RWPE2 (cell line): ENCODE measurements around the gene ZNF91.

Source experiments
- ATAC-seq: fragments of 200-7000 bp; cut with Tn5 transposase; 3 replicates; pipeline ENCODE4 v1.9.1; 2021; ENCODE audit warnings: low read depth
- DNase-seq: peaks from one replicate; pipeline ENCODE4 v3.0.0-alpha.2; 2020; ENCODE audit warnings: low spot score
- H3K27ac ChIP-seq: fragments of 450-650 bp; 2 replicates; pipeline ENCODE4 v1.5.1; 2017; ENCODE audit warnings: mild to moderate bottlenecking; ENCODE audit not compliant: poor library complexity, severe bottlenecking
- H3K27me3 ChIP-seq: fragments of 250-450 bp; sonication (Bioruptor Pico); 2 replicates; pipeline ENCODE4 v1.5.1; 2021; ENCODE audit warnings: mild to moderate bottlenecking, moderate library complexity; ENCODE audit not compliant: insufficient read depth, poor library complexity, severe bottlenecking
- H3K36me3 ChIP-seq: fragments of 250-450 bp; sonication (Bioruptor Pico); 2 replicates; pipeline ENCODE4 v1.5.1; 2020; ENCODE audit warnings: low read depth, mild to moderate bottlenecking, moderate library complexity
- H3K4me1 ChIP-seq: fragments of 250-450 bp; sonication (Bioruptor Pico); 2 replicates; pipeline ENCODE4 v1.5.1; 2021; ENCODE audit warnings: mild to moderate bottlenecking, moderate library complexity; ENCODE audit not compliant: insufficient read depth, poor library complexity, severe bottlenecking
- H3K4me3 ChIP-seq: fragments of 250-450 bp; sonication (Bioruptor Pico); 2 replicates; pipeline ENCODE4 v1.5.1; 2021; ENCODE audit warnings: mild to moderate bottlenecking, moderate library complexity; ENCODE audit not compliant: severe bottlenecking
- H3K9me3 ChIP-seq: fragments of 250-450 bp; sonication (Bioruptor Pico); 2 replicates; pipeline ENCODE4 v1.5.1; 2021; ENCODE audit warnings: mild to moderate bottlenecking, moderate library complexity; ENCODE audit not compliant: severe bottlenecking
- CTCF ChIP-seq: fragments of 450-650 bp; IDR thresholded peaks from one replicate; pipeline ENCODE4 v1.5.1; 2017; ENCODE audit warnings: mild to moderate bottlenecking, moderate library complexity; ENCODE audit not compliant: poor library complexity, severe bottlenecking

ZNF91 gene

GRCh38 chr19:23406091-23406490, 10.8 kb upstream of the ZNF91 start:
- Histone ChIP-seq H3K27ac (no peak overlapping the region), H3K4me1 (no peaks in the 10 kb centered on the region), H3K4me3 (no peak overlapping the region), H3K9me3 (no peaks in the 10 kb centered on the region), H3K27me3 (no peaks in the 10 kb centered on the region), H3K36me3 (no peaks in the 10 kb centered on the region; the same call in 1 of the 2 replicates)
- no peak for DNase-seq
- no peak for ATAC-seq
- TF ChIP-seq CTCF: no peak

GRCh38 chr19:23404676-23405075, 9.4 kb upstream of the ZNF91 start:
- no peak for ATAC-seq
- Histone ChIP-seq H3K9me3 (no peaks in the 10 kb centered on the region), H3K27ac (no peak overlapping the region), H3K4me3 (no peak overlapping the region), H3K4me1 (no peaks in the 10 kb centered on the region), H3K27me3 (no peaks in the 10 kb centered on the region), H3K36me3 (no peaks in the 10 kb centered on the region; the same call in 1 of the 2 replicates)
- DNase-seq: no peak
- no peak for TF ChIP-seq CTCF

- TF ChIP-seq CTCF: no peak
- no peaks in the 10 kb centered on the region; the same call in 1 of the 2 replicates for H3K36me3 ChIP-seq
- no peaks in the 10 kb centered on the region for H3K27me3 ChIP-seq
- ATAC-seq (no peak), DNase-seq (no peak)
- H3K4me3 ChIP-seq: no peak overlapping the region
- H3K4me1 ChIP-seq: no peaks in the 10 kb centered on the region
- no peaks in the 10 kb centered on the region for H3K9me3 ChIP-seq
- H3K27ac ChIP-seq: no peak overlapping the region
Measured at GRCh38 chr19:23403581-23404324, 8.5 kb upstream of the ZNF91 start.

GRCh38 chr19:23403052-23403451, 7.8 kb upstream of the ZNF91 start:
- no peak overlapping the region for H3K27ac ChIP-seq

More at GRCh38 chr19:23403052-23403451, 7.8 kb upstream of the ZNF91 start:
- Histone ChIP-seq H3K4me3 (no peak overlapping the region), H3K27me3 (no peaks in the 10 kb centered on the region), H3K36me3 (no peaks in the 10 kb centered on the region; the same call in 1 of the 2 replicates), H3K9me3 (no peaks in the 10 kb centered on the region), H3K4me1 (no peaks in the 10 kb centered on the region)
- no peak for DNase-seq
- no peak for ATAC-seq
- TF ChIP-seq CTCF: no peak
